Activated CD4-positive, alpha-beta T cell treated with anti-CD3 and anti-CD28 coated beads, Interleukin-2, amount 10 ng/mL, durations not matched to agents 7 days and 5 days (primary cell): Measurements from ENCODE around the gene EFCAB14. TPM values are rescaled to one million over a fixed set of nuclear protein-coding genes. Genes with fewer than 3 reads are reported as not detected.
"Not testable (repeated sequence)": the region's sequence is repeated elsewhere in the genome, so short reads cannot be mapped to it uniquely, and the experiment has no call there.

Source experiments
- CTCF ChIA-PET: fragments of 350-600 bp; sonication (Branson Sonifier 250); formaldehyde crosslinking; loops from one replicate; lab custom pipeline; 2021; ENCODE audit warnings: antibody characterized with exemption; lab: Charles Lee
- POLR2A ChIA-PET: fragments of 350-600 bp; sonication (Branson Sonifier 250); formaldehyde crosslinking; loops from one replicate; lab custom pipeline; 2021; ENCODE audit warnings: antibody characterized with exemption; lab: Charles Lee
- DNase-seq: peaks from one replicate; pipeline ENCODE4 v3.0.0-alpha.2; 2020
- H3K27ac Mint-ChIP-seq: one replicate; pipeline ENCODE4 v1.8.0; 2021; ENCODE audit warnings: mild to moderate bottlenecking, moderate library complexity, mixed read lengths
- H3K27me3 Mint-ChIP-seq: one replicate; pipeline ENCODE4 v1.8.0; 2021; ENCODE audit warnings: mixed read lengths
- H3K36me3 Mint-ChIP-seq: one replicate; pipeline ENCODE4 v1.8.0; 2021; ENCODE audit warnings: low read depth, mixed read lengths
- H3K4me1 Mint-ChIP-seq: one replicate; pipeline ENCODE4 v1.8.0; 2021; ENCODE audit warnings: mixed read lengths
- H3K4me3 Mint-ChIP-seq: one replicate; pipeline ENCODE4 v1.8.0; 2021; ENCODE audit warnings: mild to moderate bottlenecking, moderate library complexity, mixed read lengths
- H3K9me3 Mint-ChIP-seq: one replicate; pipeline ENCODE4 v1.8.0; 2021; ENCODE audit warnings: mixed read lengths
- total RNA-seq, 2 experiments: library from RNA; stranded (reverse); gene quantifications; one replicate each; pipeline ENCODE4 v1.2.3, GENCODE V29; 2021

Gene EFCAB14
- total RNA-seq, 2 experiments from 2014 or later = 88.1 to 103 TPM

DNA sequence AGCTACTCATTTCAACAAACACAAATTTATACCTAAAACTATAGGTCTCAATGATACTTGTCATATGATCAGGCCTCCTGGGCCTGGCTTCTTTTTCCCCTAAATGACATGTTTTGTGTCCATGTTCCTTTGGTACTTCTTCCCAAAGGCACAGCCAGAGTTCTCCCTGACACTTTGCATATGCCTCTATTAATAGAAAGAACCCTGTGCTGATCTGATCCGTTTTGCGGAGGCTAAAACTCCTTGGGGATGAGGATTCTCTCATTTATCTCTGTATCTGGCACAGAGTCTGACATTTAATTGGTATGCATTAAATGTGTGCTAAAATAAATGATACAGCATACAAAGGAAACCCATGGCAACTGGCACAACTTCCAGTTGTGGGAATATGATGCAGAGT, 62.3 kb downstream of the EFCAB14 start:
- H3K27ac Mint-ChIP-seq = no peak overlapping the region
- ChIA-PET CTCF (interaction anchor here (0.9 to 1.8 kb wide), 2 partner anchors 11 kb away, joined by 4 to 6 read pairs; partner anchors contain the start of gene ATPAF1), POLR2A (no interaction called here)
- peaks cover 6% of the 10 kb centered on the region for H3K9me3 Mint-ChIP-seq
- H3K27me3 Mint-ChIP-seq = no peaks in the 10 kb centered on the region
- H3K36me3 Mint-ChIP-seq = peaks cover 55% of the 10 kb centered on the region
- H3K4me1 Mint-ChIP-seq = peaks cover 28% of the 10 kb centered on the region
- DNase-seq = no peak
- H3K4me3 Mint-ChIP-seq = no peak overlapping the region

DNA sequence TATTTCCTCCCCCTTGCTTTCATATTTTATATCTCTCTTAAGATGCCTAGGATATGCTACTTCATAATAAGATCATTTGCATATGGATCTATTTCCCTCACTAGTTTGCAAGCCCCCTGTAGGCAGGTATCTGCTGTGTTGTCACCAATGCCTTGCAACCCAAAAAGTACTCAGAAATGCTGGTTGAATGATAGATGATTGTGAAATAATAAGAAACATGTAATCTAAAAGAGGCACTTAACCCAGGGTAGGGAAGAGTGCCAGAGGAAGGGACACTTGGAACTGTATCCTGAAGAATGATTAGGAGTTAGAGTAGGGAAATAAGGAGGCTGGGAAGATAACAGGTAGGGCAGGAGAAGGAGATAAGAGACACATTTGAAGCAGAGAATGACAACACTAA, 63.1 kb downstream of the EFCAB14 start:
- peaks cover 6% of the 10 kb centered on the region for H3K9me3 Mint-ChIP-seq
- ChIA-PET CTCF (interaction anchor here (1.3 to 1.8 kb wide), 2 partner anchors 10 to 65 kb away, joined by 3 to 6 read pairs; no protein-coding TSS in a partner anchor), POLR2A (no interaction called here)
- peaks cover 28% of the 10 kb centered on the region for H3K4me1 Mint-ChIP-seq
- no peak overlapping the region for H3K27ac Mint-ChIP-seq
- no peak overlapping the region for H3K4me3 Mint-ChIP-seq
- no peak for DNase-seq
- peaks cover 59% of the 10 kb centered on the region for H3K36me3 Mint-ChIP-seq
- no peaks in the 10 kb centered on the region for H3K27me3 Mint-ChIP-seq

DNA sequence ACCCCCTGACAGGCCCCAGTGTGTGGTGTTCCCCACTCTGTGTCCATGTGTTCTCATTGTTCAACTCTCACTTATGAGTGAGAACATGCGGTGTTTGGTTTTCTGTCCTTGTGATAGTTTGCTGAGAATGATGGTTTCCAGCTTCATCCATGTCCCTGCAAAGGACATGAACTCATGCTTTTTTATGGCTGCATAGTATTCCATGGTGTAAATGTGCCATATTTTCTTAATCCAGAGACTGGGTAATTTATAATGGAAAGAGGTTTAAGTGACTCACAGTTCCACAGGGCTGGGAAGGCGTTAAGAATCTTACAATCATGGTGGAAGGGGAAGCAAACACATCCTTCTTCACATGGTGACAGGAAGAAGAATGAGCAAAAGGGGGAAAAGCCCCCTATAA, 64.2 kb downstream of the EFCAB14 start:
- CTCF ChIA-PET = interaction anchor here (1.3 kb wide), 1 partner anchor 64 kb away, joined by 3 read pairs; no protein-coding TSS in a partner anchor
- Mint-ChIP-seq H3K4me1 (peaks cover 17% of the 10 kb centered on the region), H3K36me3 (peaks cover 69% of the 10 kb centered on the region)

DNA sequence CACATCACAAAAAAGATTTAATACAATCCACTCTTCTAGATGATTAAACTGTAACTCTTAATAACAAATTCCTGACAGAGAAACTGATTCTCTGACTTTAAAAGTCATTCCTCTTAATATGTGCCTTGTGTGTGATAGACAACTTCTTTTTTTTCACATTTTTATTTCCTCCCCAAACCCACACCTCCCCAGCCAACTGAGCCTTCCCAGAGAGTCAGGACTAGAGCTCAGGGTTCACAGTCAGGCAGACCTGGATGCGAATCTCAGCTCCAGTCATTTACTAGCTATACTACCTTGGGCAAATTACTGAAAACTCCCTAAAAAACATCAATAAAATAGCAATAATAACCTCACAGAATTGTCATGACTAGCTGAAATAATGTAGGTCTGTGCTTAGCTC, 64.9 kb downstream of the EFCAB14 start:
- peaks cover 15% of the 10 kb centered on the region for H3K9me3 Mint-ChIP-seq
- H3K4me3 Mint-ChIP-seq = no peak overlapping the region
- H3K27ac Mint-ChIP-seq = no peak overlapping the region
- peaks cover 12% of the 10 kb centered on the region for H3K4me1 Mint-ChIP-seq
- ChIA-PET CTCF (no interaction called here), POLR2A (no interaction called here)
- no peak for DNase-seq
- no peaks in the 10 kb centered on the region for H3K27me3 Mint-ChIP-seq
- H3K36me3 Mint-ChIP-seq = peaks cover 71% of the 10 kb centered on the region

More for the DNA sequence above, 64.2 kb downstream of the EFCAB14 start:
- H3K4me3 Mint-ChIP-seq, H3K27me3 Mint-ChIP-seq, DNase-seq, H3K27ac Mint-ChIP-seq: not testable (repeated sequence)
- peaks cover 14% of the 10 kb centered on the region for H3K9me3 Mint-ChIP-seq
- POLR2A ChIA-PET = interaction anchor here (0.6 kb wide), 1 partner anchor 77 kb away, joined by 7 read pairs; no protein-coding TSS in a partner anchor

DNA sequence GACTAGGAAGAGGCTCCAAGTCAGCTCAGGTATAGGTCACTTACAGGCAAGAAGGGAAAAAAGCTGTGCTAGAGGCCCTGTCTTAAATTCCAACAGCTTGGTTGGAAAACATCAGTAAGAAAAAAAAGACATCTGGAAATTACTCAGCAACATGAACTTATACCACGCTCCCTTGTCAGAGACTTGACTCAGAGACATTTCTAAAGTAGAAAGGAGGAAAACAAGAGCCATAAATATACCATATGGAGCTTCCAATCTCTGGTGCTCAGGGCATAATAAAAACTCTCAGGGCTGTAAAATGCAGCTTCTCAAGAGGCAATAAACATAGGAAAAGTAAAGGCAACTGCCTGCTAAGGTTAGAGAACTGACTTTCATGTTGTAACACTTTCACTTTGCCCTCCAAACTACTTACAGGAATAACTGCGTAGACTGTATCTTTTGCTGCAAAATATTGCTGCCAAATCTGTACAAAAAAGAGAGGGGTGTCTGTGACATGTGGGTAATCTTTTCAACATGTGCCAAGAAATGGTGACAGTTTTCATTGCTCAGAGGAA, 65.4 kb downstream of the EFCAB14 start:
- CTCF ChIA-PET = no interaction called here
- H3K27me3 Mint-ChIP-seq = no peaks in the 10 kb centered on the region
- POLR2A ChIA-PET = no interaction called here

DNA sequence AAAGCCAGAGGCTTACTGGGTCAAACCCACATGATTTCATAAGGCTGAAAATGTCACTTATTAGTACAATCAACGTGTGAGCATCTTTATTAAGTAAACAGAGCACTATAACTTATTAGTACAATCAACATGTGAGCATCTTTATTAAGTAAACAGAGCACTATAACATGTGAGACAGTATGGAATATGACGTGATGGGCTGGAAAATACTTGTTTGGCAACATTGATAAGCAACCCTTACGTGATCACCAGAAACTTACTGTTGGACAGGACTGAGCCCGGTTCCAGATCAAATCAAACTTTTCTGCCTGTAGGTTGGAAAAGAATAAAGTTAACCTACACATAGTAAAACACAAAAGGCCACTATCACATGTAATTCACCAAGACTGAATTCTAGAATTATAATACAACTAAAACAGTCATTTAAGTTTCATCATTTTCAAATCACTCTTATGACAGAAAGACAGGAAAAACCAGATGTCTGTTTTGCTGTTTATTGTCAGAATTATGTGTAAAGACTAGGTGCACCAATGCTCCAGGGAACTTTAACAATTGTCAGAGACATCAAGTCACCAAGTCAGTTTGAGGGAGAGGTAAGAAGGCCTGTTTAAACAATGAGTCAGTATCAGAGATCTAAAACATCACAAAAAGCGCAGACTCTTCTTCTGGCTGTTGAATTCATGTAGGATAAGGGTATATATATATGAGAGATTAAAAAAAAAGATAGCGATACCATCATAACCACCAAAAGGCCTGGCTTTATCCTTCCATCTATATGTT, 66.4 kb downstream of the EFCAB14 start:
- peaks cover 72% of the 10 kb centered on the region for H3K36me3 Mint-ChIP-seq
- H3K27ac Mint-ChIP-seq = no peak overlapping the region
- H3K4me3 Mint-ChIP-seq = no peak overlapping the region
- ChIA-PET CTCF (interaction anchor here (0.6 kb wide), 2 partner anchors 8 to 117 kb away, joined by 3 to 4 read pairs; a partner anchor contains a TSS), POLR2A (no interaction called here)
- peaks cover 12% of the 10 kb centered on the region for H3K4me1 Mint-ChIP-seq
- no peak for DNase-seq
- H3K27me3 Mint-ChIP-seq = no peaks in the 10 kb centered on the region
- peaks cover 15% of the 10 kb centered on the region for H3K9me3 Mint-ChIP-seq

More for the DNA sequence above, 65.4 kb downstream of the EFCAB14 start:
- Mint-ChIP-seq H3K4me1 (peaks cover 12% of the 10 kb centered on the region), H3K27ac (no peak overlapping the region), H3K9me3 (peaks cover 15% of the 10 kb centered on the region), H3K36me3 (peaks cover 71% of the 10 kb centered on the region), H3K4me3 (no peak overlapping the region)
- no peak for DNase-seq

DNA sequence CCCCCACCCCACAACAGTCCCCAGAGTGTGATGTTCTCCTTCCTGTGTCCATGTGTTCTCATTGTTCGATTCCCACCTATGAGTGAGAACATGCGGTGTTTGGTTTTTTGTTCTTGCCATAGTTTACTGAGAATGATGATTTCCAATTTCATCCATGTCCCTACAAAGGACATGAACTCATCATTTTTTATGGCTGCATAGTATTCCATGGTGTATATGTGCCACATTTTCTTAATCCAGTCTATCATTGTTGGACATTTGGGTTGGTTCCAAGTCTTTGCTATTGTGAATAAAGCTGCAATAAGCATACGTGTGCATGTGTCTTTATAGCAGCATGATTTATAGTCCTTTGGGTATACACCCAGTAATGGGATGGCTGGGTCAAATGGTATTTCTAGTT, 67.8 kb downstream of the EFCAB14 start:
- DNase-seq, H3K4me3 Mint-ChIP-seq, H3K27ac Mint-ChIP-seq, POLR2A ChIA-PET, H3K27me3 Mint-ChIP-seq: not testable (repeated sequence)
- Mint-ChIP-seq H3K36me3 (peaks cover 74% of the 10 kb centered on the region), H3K9me3 (peaks cover 15% of the 10 kb centered on the region), H3K4me1 (peaks cover 12% of the 10 kb centered on the region)
- CTCF ChIA-PET = interaction anchor here (0.7 to 2.4 kb wide), 2 partner anchors 14 to 72 kb away, joined by 3 to 6 read pairs; no protein-coding TSS in a partner anchor

DNA sequence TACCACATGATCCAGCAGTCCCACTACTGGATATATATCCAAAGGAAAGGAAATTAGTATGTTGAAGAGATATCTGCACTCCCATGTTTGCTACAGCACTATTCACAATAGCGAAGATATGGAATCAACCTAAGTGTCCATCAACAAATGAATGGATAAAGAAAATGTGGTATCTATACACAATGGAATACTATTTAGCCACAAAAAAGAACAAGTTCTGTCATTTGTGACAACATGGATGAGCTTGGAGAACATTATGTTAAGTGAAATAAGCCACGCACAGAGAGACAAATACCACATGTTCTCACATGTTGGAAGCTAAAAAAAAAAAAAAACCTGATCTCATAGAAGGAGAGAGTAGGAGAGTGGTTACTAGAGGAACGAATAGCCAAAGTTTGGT, 68.4 kb downstream of the EFCAB14 start:
- Mint-ChIP-seq H3K4me1 (peaks cover 12% of the 10 kb centered on the region), H3K27ac (no peak overlapping the region), H3K9me3 (peaks cover 15% of the 10 kb centered on the region), H3K36me3 (peaks cover 68% of the 10 kb centered on the region), H3K27me3 (no peaks in the 10 kb centered on the region), H3K4me3 (no peak overlapping the region)
- CTCF ChIA-PET = interaction anchor here (0.7 to 2.5 kb wide), 3 partner anchors 15 to 71 kb away, joined by 3 to 11 read pairs (median 6); no protein-coding TSS in a partner anchor
- POLR2A ChIA-PET = no interaction called here
- no peak for DNase-seq

DNA sequence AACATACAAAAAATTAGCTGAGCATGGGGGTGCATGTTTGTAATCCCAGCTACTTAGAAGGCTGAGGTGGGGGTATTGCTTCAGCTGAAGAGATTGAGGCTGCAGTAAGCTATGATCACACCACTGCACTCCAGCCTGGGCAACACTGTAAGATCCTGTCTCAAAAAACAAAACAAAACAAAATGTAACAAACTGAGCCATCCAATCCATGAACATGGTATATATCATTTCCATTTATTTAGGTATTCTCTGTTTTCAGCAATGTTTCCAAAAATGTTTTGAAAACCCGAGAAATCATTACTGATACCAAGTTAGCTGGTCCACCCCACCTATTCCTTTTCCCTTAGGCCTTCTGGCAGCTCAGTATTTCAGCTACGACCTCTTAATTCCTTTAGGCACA, 69.2 kb downstream of the EFCAB14 start:
- Mint-ChIP-seq H3K27ac (no peak overlapping the region), H3K36me3 (peaks cover 61% of the 10 kb centered on the region), H3K4me1 (peaks cover 12% of the 10 kb centered on the region), H3K4me3 (no peak overlapping the region), H3K9me3 (peaks cover 11% of the 10 kb centered on the region), H3K27me3 (no peaks in the 10 kb centered on the region)
- no peak for DNase-seq
- ChIA-PET CTCF (interaction anchor here (1.1 to 2.5 kb wide), 4 partner anchors 15 to 75 kb away, joined by 3 to 11 read pairs (median 5); partner anchors contain the start of gene MKNK1), POLR2A (no interaction called here)

DNA sequence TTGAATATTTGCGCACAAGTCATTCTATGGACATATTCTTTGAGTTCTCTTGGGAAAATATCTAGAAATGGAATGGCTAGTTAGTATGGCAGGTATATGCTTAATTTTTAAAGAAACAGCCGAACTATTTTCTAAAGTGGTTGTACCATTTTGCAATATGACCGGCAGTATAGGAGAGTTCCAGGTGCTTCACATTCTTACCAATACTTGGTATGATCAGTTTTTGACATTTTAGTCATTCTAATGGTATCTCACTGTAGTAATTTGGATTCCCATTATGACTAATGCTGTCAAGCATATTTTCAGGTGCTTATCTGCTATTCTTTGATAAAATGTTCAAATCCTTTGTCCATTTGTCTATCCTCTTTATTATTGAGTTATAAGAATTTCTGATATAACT, 71.3 kb downstream of the EFCAB14 start:
- Mint-ChIP-seq H3K4me1 (no peaks in the 10 kb centered on the region), H3K9me3 (peaks cover 9% of the 10 kb centered on the region), H3K27ac (no peak overlapping the region), H3K27me3 (no peaks in the 10 kb centered on the region), H3K4me3 (no peak overlapping the region), H3K36me3 (peaks cover 45% of the 10 kb centered on the region)
- ChIA-PET CTCF (interaction anchor here (1.5 kb wide), 1 partner anchor 21 kb away, joined by 3 read pairs; the partner anchor contains the start of gene ATPAF1), POLR2A (interaction anchor here (0.7 kb wide), 1 partner anchor 32 kb away, joined by 3 read pairs; no protein-coding TSS in a partner anchor)
- no peak for DNase-seq

DNA sequence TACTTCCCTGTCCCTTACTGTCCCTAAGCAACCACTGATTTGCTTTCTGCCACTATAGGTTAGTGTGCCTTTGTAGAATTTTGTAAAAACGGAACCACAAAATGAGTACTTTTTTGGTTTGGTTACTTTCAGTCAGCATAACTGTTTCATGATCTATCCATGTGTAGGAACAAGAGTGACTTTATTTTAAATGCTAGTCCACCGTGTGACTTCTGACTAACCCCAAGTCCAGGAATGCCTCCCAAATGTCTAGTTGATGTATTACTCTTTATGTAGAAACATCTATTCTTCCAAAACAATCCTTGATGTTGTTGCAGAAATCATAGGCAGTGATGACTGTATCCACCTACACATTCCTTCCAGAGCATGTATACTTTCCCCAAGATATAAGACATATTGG, 72.1 kb downstream of the EFCAB14 start:
- H3K9me3 Mint-ChIP-seq = peaks cover 9% of the 10 kb centered on the region
- H3K27ac Mint-ChIP-seq = no peak overlapping the region

DNA sequence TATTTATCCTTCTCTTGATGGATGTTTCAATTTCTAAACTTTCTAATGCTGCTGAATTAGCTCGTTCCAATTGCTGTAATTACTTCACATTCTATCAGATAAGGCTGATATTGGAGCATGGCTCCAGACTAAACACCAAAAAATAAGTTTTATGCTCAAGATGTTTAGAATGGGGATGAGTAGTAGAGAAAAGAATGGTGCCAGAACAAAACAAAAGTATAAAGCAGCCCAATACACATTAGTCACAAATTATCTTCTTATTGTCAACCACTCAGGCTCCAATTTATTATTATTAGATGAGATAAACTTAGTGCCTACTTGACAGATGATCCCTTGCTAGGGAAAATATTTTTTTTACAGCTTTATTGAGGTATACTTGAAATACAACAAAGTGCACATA, 72.6 kb downstream of the EFCAB14 start:
- POLR2A ChIA-PET = no interaction called here
- Mint-ChIP-seq H3K9me3 (peaks cover 9% of the 10 kb centered on the region), H3K27me3 (no peaks in the 10 kb centered on the region), H3K27ac (no peak overlapping the region), H3K4me3 (no peak overlapping the region), H3K36me3 (peaks cover 46% of the 10 kb centered on the region), H3K4me1 (no peaks in the 10 kb centered on the region)
- no peak for DNase-seq
- CTCF ChIA-PET = interaction anchor here (2.4 kb wide), 1 partner anchor 11 kb away, joined by 6 read pairs; no protein-coding TSS in a partner anchor

More for the DNA sequence above, 72.1 kb downstream of the EFCAB14 start:
- no peaks in the 10 kb centered on the region for H3K4me1 Mint-ChIP-seq
- H3K4me3 Mint-ChIP-seq = no peak overlapping the region
- H3K36me3 Mint-ChIP-seq = peaks cover 43% of the 10 kb centered on the region
- ChIA-PET CTCF (interaction anchor here (1.5 to 2.4 kb wide), 2 partner anchors 10 to 22 kb away, joined by 3 to 6 read pairs; partner anchors contain the start of gene ATPAF1), POLR2A (no interaction called here)
- H3K27me3 Mint-ChIP-seq = no peaks in the 10 kb centered on the region
- no peak for DNase-seq
